ENCODE measurements around the gene ECE1.

DNA sequence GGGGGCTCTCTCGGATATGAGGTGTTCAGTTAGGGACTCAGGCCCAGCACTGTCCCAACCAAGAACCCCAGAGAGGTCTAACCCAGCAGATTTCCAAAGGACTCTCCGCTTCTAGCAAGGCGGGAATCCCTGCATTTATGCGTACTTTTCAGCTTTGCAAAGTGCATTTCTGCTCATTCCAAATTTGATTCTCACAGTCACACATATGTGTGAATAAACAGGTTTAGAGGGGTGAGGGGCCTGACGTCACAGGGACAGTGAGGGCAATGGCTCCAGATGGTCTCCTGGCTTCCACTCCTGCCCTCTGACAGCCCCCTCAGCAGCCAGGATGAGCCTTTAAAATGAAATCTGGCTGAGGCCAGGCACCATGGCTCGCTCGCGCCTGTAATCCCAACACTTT is 921 bp upstream of the ECE1 start:
- TF ChIP-seq EZH2 (IDR thresholded peaks at IDR 0.05; ENCODE audit: insufficient read depth, poor library complexity, severe bottlenecking) = no peak
- no peak for TF ChIP-seq EZH2phosphoT487 (IDR thresholded peaks at IDR 0.05; ENCODE audit: insufficient read depth, low read depth)
